NCI-H187 treated with DMSO at 0.1 percent for 48 hours (cell line): ENCODE measurements around the gene IPO9.

Experiments used
- DNase-seq: peaks from one replicate; lab custom pipeline; 2025; lab: John Stamatoyannopoulos, UW

The IPO9 gene

GRCh38 chr1:201905234-201905890 is 76.4 kb downstream of the IPO9 start:
- no peak for DNase-seq

GRCh38 chr1:201906336-201906735 is 77.4 kb downstream of the IPO9 start:
- no peak for DNase-seq

- no peak for DNase-seq
These were observed 78.7 kb downstream of the IPO9 start for GRCh38 chr1:201907621-201908020.

- no peak for DNase-seq
These were observed 83.0 kb downstream of the IPO9 start for GRCh38 chr1:201911826-201912571.

- DNase-seq, result no peak
These were observed 83.9 kb downstream of the IPO9 start for GRCh38 chr1:201912832-201913231.

- no peak for DNase-seq
These were observed 85.7 kb downstream of the IPO9 start for GRCh38 chr1:201914456-201915235.

GRCh38 chr1:201916649-201917249 is 87.8 kb downstream of the IPO9 start:
- no peak for DNase-seq

- no peak for DNase-seq
These were observed 88.5 kb downstream of the IPO9 start for GRCh38 chr1:201917362-201918033.

- no peak for DNase-seq
These were observed 89.4 kb downstream of the IPO9 start for GRCh38 chr1:201918343-201918742.

GRCh38 chr1:201921952-201922558 is 93.1 kb downstream of the IPO9 start:
- no peak for DNase-seq

- no peak for DNase-seq
These were observed 96.3 kb downstream of the IPO9 start for GRCh38 chr1:201925301-201925567.

GRCh38 chr1:201925981-201926645 is 97.2 kb downstream of the IPO9 start:
- no peak for DNase-seq

GRCh38 chr1:201928266-201928665 is 99.3 kb downstream of the IPO9 start:
- DNase-seq, result no peak

GRCh38 chr1:201930137-201930536 is 101.2 kb downstream of the IPO9 start:
- DNase-seq, result no peak

- no peak for DNase-seq
These were observed 101.8 kb downstream of the IPO9 start for GRCh38 chr1:201930803-201931202.
